NCI-H146 treated with DMSO at 0.1 percent for 48 hours (cell line): ENCODE results near the gene GOLM1.

Experiments used
- DNase-seq: peaks from one replicate; lab custom pipeline; 2025; ENCODE audit not compliant: unreplicated experiment; lab: John Stamatoyannopoulos, UW

GOLM1 gene

DNA sequence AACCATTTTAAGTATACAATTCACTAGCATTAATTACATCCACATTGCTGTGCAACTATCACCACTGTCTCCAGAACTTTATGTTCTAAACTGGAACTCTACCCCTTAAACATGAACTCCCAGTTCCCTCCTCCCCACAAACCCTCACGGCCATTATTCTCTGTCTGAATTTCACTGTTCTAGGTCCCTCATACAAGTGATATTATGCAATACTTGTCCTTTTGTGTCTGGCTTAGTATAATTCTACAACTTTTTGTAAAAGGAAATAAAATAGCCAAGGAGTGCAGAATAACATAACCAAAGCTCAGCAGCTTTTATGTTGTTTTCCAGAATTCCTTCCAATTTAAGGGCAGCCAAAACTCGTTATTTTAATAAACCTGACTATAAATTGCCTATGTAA is 105.2 kb downstream of the GOLM1 start:
- no peak for DNase-seq

DNA sequence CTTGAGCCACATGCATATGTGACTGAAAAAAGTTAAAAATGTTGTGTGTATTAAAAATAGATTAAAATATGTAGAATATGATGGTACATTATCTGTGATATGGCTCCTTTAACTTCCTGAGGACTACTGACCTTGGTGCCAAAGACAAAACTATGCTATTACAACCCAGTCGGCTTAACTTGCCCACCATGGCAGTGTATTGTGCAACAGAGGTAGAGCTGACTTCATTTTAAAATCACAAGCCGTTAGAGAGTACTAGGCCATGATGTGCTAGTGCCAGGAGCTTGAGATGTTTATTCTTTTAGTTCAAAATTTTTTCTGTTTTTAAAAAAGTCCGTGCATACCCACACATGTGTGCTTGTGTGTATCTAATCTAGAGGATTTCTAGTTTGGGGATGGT is 112.1 kb downstream of the GOLM1 start:
- no peak for DNase-seq

DNA sequence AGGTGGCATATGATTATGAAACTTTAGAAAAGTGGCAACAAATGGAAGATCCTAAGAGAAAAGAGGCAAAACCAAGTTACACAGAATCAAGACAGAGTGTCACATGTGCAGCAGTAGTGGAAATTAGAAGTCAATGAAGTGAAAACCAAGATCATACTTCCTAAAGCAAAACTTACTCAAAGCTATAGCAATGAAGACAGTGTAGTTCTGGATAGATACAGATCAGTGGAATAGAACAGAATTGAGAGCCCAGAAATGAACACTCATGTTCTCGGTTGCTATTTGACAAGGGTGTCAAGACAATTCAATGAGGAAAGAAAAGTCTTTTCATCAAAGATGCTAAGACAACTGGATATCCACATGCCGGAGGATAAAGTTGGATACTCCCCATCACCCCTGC is 114.9 kb downstream of the GOLM1 start:
- no peak for DNase-seq

DNA sequence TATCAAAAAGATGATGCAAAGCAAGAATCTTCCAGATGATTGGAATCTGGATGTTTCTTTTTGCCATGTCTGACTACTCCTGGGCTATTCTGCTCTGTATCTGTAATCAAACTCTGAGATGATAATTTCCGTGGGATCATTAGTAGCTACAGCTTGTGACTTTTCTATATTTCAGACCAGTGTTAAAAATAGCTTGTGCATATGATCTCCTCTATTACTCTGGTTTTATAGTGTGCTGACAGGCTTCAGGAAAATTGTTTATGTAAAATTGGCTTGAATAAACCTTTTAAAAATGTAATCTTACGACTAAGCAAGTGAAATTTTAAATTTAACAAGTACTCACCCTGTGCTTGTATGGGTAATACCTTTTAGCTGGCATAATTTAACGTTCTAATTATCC is 118.0 kb downstream of the GOLM1 start:
- DNase-seq: no peak

DNA sequence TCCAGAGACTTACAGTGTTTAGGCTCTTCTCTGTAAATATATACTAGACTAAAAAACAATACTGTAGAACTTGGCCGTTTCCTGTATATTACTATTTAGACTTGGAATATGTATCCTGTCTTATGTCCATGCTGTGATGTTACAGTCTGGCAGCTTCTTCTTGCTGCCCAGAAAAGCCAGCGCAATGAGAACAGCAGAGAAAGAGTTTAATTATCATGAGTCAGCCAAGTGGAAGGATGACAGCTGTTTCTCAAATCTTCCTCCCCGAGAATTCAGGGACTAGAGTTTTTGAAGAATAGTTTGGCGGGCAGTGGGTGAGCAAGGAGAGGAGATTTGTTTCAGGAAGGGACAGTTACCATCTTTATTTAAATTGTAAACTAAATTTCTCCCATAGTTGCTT is 120.9 kb downstream of the GOLM1 start:
- no peak for DNase-seq
